H1 (cell line): ENCODE results near the gene PAAF1. TPM values are rescaled to one million over a fixed set of nuclear protein-coding genes. Genes with fewer than 3 reads are reported as not detected.

Experiments used
- CTCF ChIA-PET: fragments of 300-600 bp; sonication (Branson Sonifier 250); formaldehyde crosslinking; loops from one replicate; lab custom pipeline; 2021; ENCODE audit not compliant: partially characterized antibody; lab: Charles Lee
- POLR2A ChIA-PET: fragments of 300-600 bp; sonication (Branson Sonifier 250); formaldehyde crosslinking; loops from one replicate; lab custom pipeline; 2021; ENCODE audit warnings: inconsistent platforms; ENCODE audit not compliant: partially characterized antibody; lab: Charles Lee
- DNase-seq, 2 experiments: peaks; one replicate each; pipeline versions ENCODE4 v3.0.0 to v3.0.0-alpha.2; 2010 to 2022; ENCODE audit warnings: low spot score in 2 of 2, low read depth in 1 of 2, mixed read lengths in 1 of 2
- FAIRE-seq: peaks from 2 replicates; lab custom pipeline; 2011; peaks lifted over from hg19 to GRCh38; lab: Jason Lieb, UNC
- H2AFZ ChIP-seq: 2 replicates; pipeline ENCODE4 v1.8.1; 2012; ENCODE audit warnings: low read length, inconsistent platforms
- H2AK5ac ChIP-seq: 2 replicates; pipeline ENCODE4 v1.6.1; 2013; ENCODE audit warnings: low read depth, low read length
- H2BK120ac ChIP-seq: replicated peaks from 2 replicates; pipeline ENCODE3; 2013; ENCODE audit warnings: low read depth, low read length, inconsistent platforms
- H2BK12ac ChIP-seq: 2 replicates; pipeline ENCODE4 v1.6.1; 2013; ENCODE audit warnings: low read depth, low read length
- H2BK15ac ChIP-seq: 2 replicates; pipeline ENCODE4 v1.6.1; 2013; ENCODE audit warnings: low read length
- H2BK20ac ChIP-seq: 2 replicates; pipeline ENCODE4 v1.6.1; 2013; ENCODE audit warnings: low read length
- H2BK5ac ChIP-seq: 2 replicates; pipeline ENCODE4 v1.6.1; 2013; ENCODE audit warnings: low read depth, low read length
- H3K14ac ChIP-seq: 2 replicates; pipeline ENCODE4 v1.6.1; 2013; ENCODE audit warnings: inconsistent platforms; ENCODE audit not compliant: insufficient read length
- H3K18ac ChIP-seq: 2 replicates; pipeline ENCODE4 v1.6.1; 2013; ENCODE audit warnings: low read length; ENCODE audit errors: extremely low read depth
- H3K23ac ChIP-seq: 2 replicates; pipeline ENCODE4 v1.6.1; 2013; ENCODE audit warnings: inconsistent platforms; ENCODE audit not compliant: insufficient read length
- H3K23me2 ChIP-seq: 2 replicates; pipeline ENCODE4 v1.6.1; 2013; ENCODE audit warnings: low read depth, low read length
- H3K27ac ChIP-seq: 2 replicates; pipeline ENCODE4 v1.6.1; 2011; ENCODE audit warnings: low read depth, low read length, inconsistent platforms
- H3K27me3 ChIP-seq, 4 experiments: replicated peaks in 1 of 4; 1 replicate in 1 of 4; 2 replicates in 3 of 4; pipeline versions ENCODE4 v1.6.1 to v1.8.1; 2011 to 2013; ENCODE audit warnings: low read length in 3 of 4, mild to moderate bottlenecking in 3 of 4, inconsistent platforms in 2 of 4, mixed read lengths in 2 of 4, moderate library complexity in 1 of 4; ENCODE audit not compliant: control insufficient read depth in 3 of 4, insufficient read depth in 3 of 4; ENCODE audit errors: extremely low read depth in 1 of 4
- H3K36me3 ChIP-seq, 4 experiments: 2 replicates each; pipeline versions ENCODE4 v1.6.1 to v1.8.1; 2011 to 2013; ENCODE audit warnings: mild to moderate bottlenecking in 4 of 4, low read length in 3 of 4, moderate library complexity in 2 of 4, control low read depth in 1 of 4, inconsistent platforms in 1 of 4; ENCODE audit not compliant: insufficient read depth in 4 of 4, control insufficient read depth in 2 of 4
- H3K4ac ChIP-seq: replicated peaks from 2 replicates; pipeline ENCODE3; 2013; ENCODE audit warnings: low read length, low read depth, mixed read lengths, inconsistent platforms; ENCODE audit not compliant: insufficient read length
- H3K4me1 ChIP-seq, 4 experiments: replicated peaks in 1 of 4; 1 replicate in 1 of 4; 2 replicates in 3 of 4; pipeline versions ENCODE4 v1.6.1 to v1.8.1; 2011 to 2013; ENCODE audit warnings: low read length in 3 of 4, inconsistent platforms in 2 of 4, mixed read lengths in 1 of 4; ENCODE audit not compliant: insufficient read depth in 4 of 4, control insufficient read depth in 3 of 4
- H3K4me2 ChIP-seq, 2 experiments: 2 replicates each; pipeline versions ENCODE4 v1.6.1 to v1.8.1; 2011 to 2013; ENCODE audit warnings: low read depth in 2 of 2, low read length in 2 of 2, control low read depth in 1 of 2, inconsistent platforms in 1 of 2, mild to moderate bottlenecking in 1 of 2; ENCODE audit not compliant: insufficient read depth in 1 of 2
- H3K4me3 ChIP-seq, 4 experiments: fragments of 200-600, 300-600 bp in 1 of 4; sonication (generic), shearing (Covaris generic), sonication (Bioruptor Twin) in 1 of 4; 2 replicates each; pipeline versions ENCODE4 v1.5.1 to v1.8.1; 2011 to 2016; ENCODE audit warnings: low read length in 4 of 4, low read depth in 3 of 4, control low read depth in 2 of 4, inconsistent platforms in 2 of 4, mild to moderate bottlenecking in 2 of 4, mixed read lengths in 1 of 4, moderate library complexity in 1 of 4; ENCODE audit not compliant: insufficient read depth in 2 of 4; ENCODE audit errors: extremely low read depth in 1 of 4
- H3K56ac ChIP-seq: replicated peaks from 2 replicates; pipeline ENCODE3; 2013; ENCODE audit warnings: low read depth, mild to moderate bottlenecking, mixed read lengths, low read length, inconsistent platforms; ENCODE audit not compliant: insufficient read length
- H3K79me1 ChIP-seq: 2 replicates; pipeline ENCODE4 v1.6.1; 2013; ENCODE audit warnings: low read depth, low read length, control low read depth
- H3K79me2 ChIP-seq, 2 experiments: 2 replicates each; pipeline versions ENCODE4 v1.6.1 to v1.8.1; 2012 to 2013; ENCODE audit warnings: low read length in 2 of 2, mild to moderate bottlenecking in 2 of 2, inconsistent platforms in 1 of 2; ENCODE audit not compliant: insufficient read depth in 2 of 2, control insufficient read depth in 1 of 2
- H3K9ac ChIP-seq, 4 experiments: replicated peaks in 1 of 4; 1 replicate in 1 of 4; 2 replicates in 3 of 4; pipeline versions ENCODE4 v1.6.1 to v1.8.1; 2011 to 2013; ENCODE audit warnings: low read depth in 3 of 4, low read length in 3 of 4, control low read depth in 2 of 4, mild to moderate bottlenecking in 2 of 4, moderate library complexity in 2 of 4, inconsistent platforms in 1 of 4; ENCODE audit errors: extremely low read depth in 1 of 4
- H3K9me3 ChIP-seq, 2 experiments: 2 replicates each; pipeline versions ENCODE4 v1.6.1 to v1.8.1; 2012 to 2013; ENCODE audit warnings: mild to moderate bottlenecking in 2 of 2, moderate library complexity in 2 of 2, control low read depth in 1 of 2, inconsistent platforms in 1 of 2, low read depth in 1 of 2, low read length in 1 of 2, mixed read lengths in 1 of 2; ENCODE audit not compliant: insufficient read depth in 2 of 2
- H4K20me1 ChIP-seq, 2 experiments: replicated peaks in 1 of 2; 2 replicates each; pipeline versions ENCODE3 to v1.8.1; 2011 to 2013; ENCODE audit warnings: inconsistent platforms in 2 of 2, low read length in 2 of 2, mild to moderate bottlenecking in 1 of 2; ENCODE audit not compliant: insufficient read depth in 2 of 2, control insufficient read depth in 1 of 2
- H4K5ac ChIP-seq: 2 replicates; pipeline ENCODE4 v1.6.1; 2013; ENCODE audit warnings: low read length, low read depth, mixed read lengths, inconsistent platforms; ENCODE audit not compliant: insufficient read length
- H4K8ac ChIP-seq: 2 replicates; pipeline ENCODE4 v1.8.0; 2013; ENCODE audit warnings: mild to moderate bottlenecking, moderate library complexity, low read length, inconsistent platforms; ENCODE audit not compliant: insufficient read depth; ENCODE audit errors: extremely low read depth
- H4K91ac ChIP-seq: replicated peaks from 2 replicates; pipeline ENCODE3; 2013; ENCODE audit warnings: low read length, mixed read lengths, inconsistent platforms; ENCODE audit not compliant: insufficient read length
- ATF2 ChIP-seq: IDR thresholded peaks from 2 replicates; pipeline ENCODE4 v1.6.1; 2012; ENCODE audit warnings: low read length, inconsistent platforms
- BRCA1 ChIP-seq: IDR thresholded peaks from 2 replicates; pipeline ENCODE4 v1.6.1; 2012; ENCODE audit warnings: low read depth, low read length, improper control_type of control experiment
- JUN ChIP-seq: IDR thresholded peaks from 2 replicates; pipeline ENCODE4 v1.6.1; 2011; ENCODE audit warnings: low read depth, mild to moderate bottlenecking, improper control_type of control experiment, low read length
- KDM4A ChIP-seq: IDR thresholded peaks from one replicate; pipeline ENCODE4 v1.7.1; 2012; ENCODE audit warnings: low read depth, mild to moderate bottlenecking, moderate library complexity, low read length, inconsistent platforms; ENCODE audit not compliant: severe bottlenecking
- KDM5A ChIP-seq: fragments of 200-600 bp; IDR thresholded peaks from 2 replicates; pipeline ENCODE4 v1.7.1; 2012; ENCODE audit warnings: mild to moderate bottlenecking, low read length, inconsistent platforms, mixed read lengths
- MAX ChIP-seq: IDR thresholded peaks from 2 replicates; pipeline ENCODE4 v1.6.1; 2012; ENCODE audit warnings: inconsistent platforms
- POLR2A ChIP-seq, 2 experiments: IDR thresholded peaks; 1 replicate in 1 of 2; 2 replicates in 1 of 2; pipeline ENCODE4 v1.6.1; 2011; ENCODE audit warnings: low read depth in 2 of 2, low read length in 2 of 2, mild to moderate bottlenecking in 2 of 2; ENCODE audit errors: control extremely low read depth in 1 of 2
- POLR2AphosphoS5 ChIP-seq: IDR thresholded peaks from 2 replicates; pipeline ENCODE4 v1.6.1; 2011; ENCODE audit warnings: low read depth, low read length
- SIN3A ChIP-seq, 2 experiments: IDR thresholded peaks in 1 of 2; conservative IDR thresholded peaks in 1 of 2; 2 replicates each; pipeline ENCODE4 v1.6.1; 2011 to 2012; ENCODE audit warnings: low read length in 2 of 2, improper control_type of control experiment in 1 of 2, low read depth in 1 of 2, mild to moderate bottlenecking in 1 of 2
- SIX5 ChIP-seq: IDR thresholded peaks from 2 replicates; pipeline ENCODE4 v1.6.1; 2011; ENCODE audit warnings: mild to moderate bottlenecking, low read depth, low read length
- SP2 ChIP-seq: IDR thresholded peaks from 2 replicates; pipeline ENCODE4 v1.6.1; 2012; ENCODE audit warnings: mild to moderate bottlenecking, low read length, inconsistent platforms
- USF2 ChIP-seq: IDR thresholded peaks from 2 replicates; pipeline ENCODE4 v1.6.1; 2011; ENCODE audit warnings: low read length, improper control_type of control experiment
- WGBS, 2 experiments: shearing (Covaris generic) in 1 of 2; methylation state at CpG; one replicate each; pipeline versions ENCODE4 v1.1.6 to v1.1.7; 2013 to 2015; ENCODE audit warnings: low lambda C conversion rate in 2 of 2, mixed read lengths in 2 of 2, inconsistent platforms in 1 of 2, low coverage in 1 of 2, missing lambda C conversion rate in 1 of 2; ENCODE audit not compliant: insufficient replicate concordance in 2 of 2, insufficient coverage in 1 of 2, insufficient read length in 1 of 2; ENCODE audit errors: extremely low coverage in 1 of 2, missing lambda C conversion rate in 1 of 2; 5-methylcytosine and 5-hydroxymethylcytosine counted together
- polyA plus RNA-seq, 7 experiments: library from polyadenylated mRNA; depleted of rRNA in 3 of 7; stranded (reverse) in 5 of 7; unstranded in 2 of 7; fragments of >200 nt in 5 of 7; fragments of 200-250 nt in 2 of 7; gene quantifications; 1 replicate in 5 of 7; 2 replicates in 1 of 7; 4 replicates in 1 of 7; pipeline versions ENCODE4 v1.2.1 to v1.2.3, GENCODE V29; 2011 to 2013; ENCODE audit warnings: missing spikeins in 2 of 7, mixed read lengths in 2 of 7
- total RNA-seq: library from RNA; stranded (reverse); fragmentation: NEBNext Ultra II Directional; extraction: Animal tissue kit (Norgen Biotek cat#: 25700); gene quantifications from 2 replicates; pipeline ENCODE4 v1.2.1, GENCODE V29; 2021

The PAAF1 gene
- total and polyA plus RNA-seq, 2 of the 8 experiments (the other 6 are each of a cell fraction or from before 2014, with no cell fraction given) = 24.4 to 28.8 TPM

GRCh38 chr11:73944901-73945300 is 68.1 kb downstream of the PAAF1 start:
- Histone ChIP-seq H3K4me3 (no peak overlapping the region), H2AK5ac (no peak overlapping the region), H3K14ac (no peak overlapping the region), H2BK12ac (no peak overlapping the region), H3K27me3 (no peaks in the 10 kb centered on the region), H3K36me3 (no peaks in the 10 kb centered on the region; a peak in 1 of 8 replicates), H4K5ac (no peak overlapping the region), H3K56ac (no peak overlapping the region), H4K8ac (no peak overlapping the region), H2BK15ac (no peak overlapping the region), H3K9me3 (peaks cover 18 to 25% of the 10 kb centered on the region in 2 experiments; a peak in 3 of 4 replicates), H4K91ac (no peak overlapping the region), H2BK5ac (no peak overlapping the region), H3K27ac (no peak overlapping the region), H3K23me2 (no peaks in the 10 kb centered on the region), H3K4me1 (no peaks in the 10 kb centered on the region), H2BK20ac (no peak overlapping the region), H3K79me1 (no peaks in the 10 kb centered on the region), H2BK120ac (no peak overlapping the region), H2AFZ (no peak overlapping the region), H3K4me2 (no peak overlapping the region), H3K23ac (no peak overlapping the region), H3K79me2 (no peaks in the 10 kb centered on the region), H4K20me1 (no peaks in the 10 kb centered on the region), H3K9ac (no peak overlapping the region), H3K4ac (no peak overlapping the region), H3K18ac (no peak overlapping the region)
- POLR2A ChIA-PET = interaction anchor here (1.5 to 1.6 kb wide), 2 partner anchors 13 to 215 kb away, joined by 4 read pairs; no protein-coding TSS in a partner anchor
- no peak for FAIRE-seq
- 90% methylated on average over 10 of the region's 10 CpGs; no CpG with 5 or more reads in 1 of the 2 experiments for WGBS, 2 experiments
- CTCF ChIA-PET = interaction anchor here (1.3 to 1.6 kb wide), 2 partner anchors 14 to 19 kb away, joined by 5 to 7 read pairs; no protein-coding TSS in a partner anchor
- no peak for DNase-seq
- no peak for TF ChIP-seq POLR2AphosphoS5
- TF ChIP-seq MAX = no peak
- no peak for TF ChIP-seq ATF2
- no peak for TF ChIP-seq POLR2A (IDR thresholded peaks at IDR 0.05; ENCODE audit: control extremely low read depth in 1 of 2, low read depth in 2 of 2, low read length in 2 of 2)
- no peak for TF ChIP-seq SIX5
- TF ChIP-seq KDM5A = no peak
- no peak for TF ChIP-seq BRCA1
- TF ChIP-seq KDM4A = no peak
- TF ChIP-seq SIN3A (conservative IDR thresholded peaks at IDR 0.05 in 1 of 2, IDR thresholded peaks at IDR 0.05 in 1 of 2; ENCODE audit: low read depth in 1 of 2, low read length in 2 of 2) = no peak
- TF ChIP-seq SP2 = no peak
- TF ChIP-seq JUN = no peak
- TF ChIP-seq USF2 = no peak
